Neural crest cell (in vitro differentiated cells): ENCODE data around the gene TMEM108. TPM values are rescaled to one million over a fixed set of nuclear protein-coding genes. Genes with fewer than 3 reads are reported as not detected.

Source experiments
- DNase-seq: peaks from one replicate; pipeline ENCODE4 v3.0.0; 2021; ENCODE audit warnings: low read depth, mixed read lengths, low spot score
- H3K27ac Mint-ChIP-seq: one replicate; pipeline ENCODE4 v1.8.0; 2021; ENCODE audit warnings: mild to moderate bottlenecking, mixed read lengths; ENCODE audit not compliant: unreplicated experiment
- H3K27me3 Mint-ChIP-seq: 2 replicates; pipeline ENCODE4 v1.8.0; 2021; ENCODE audit warnings: low read depth, mild to moderate bottlenecking, mixed read lengths
- H3K36me3 Mint-ChIP-seq: 2 replicates; pipeline ENCODE4 v1.8.0; 2021; ENCODE audit warnings: low read depth, mild to moderate bottlenecking, mixed read lengths
- H3K4me1 Mint-ChIP-seq: 2 replicates; pipeline ENCODE4 v1.8.0; 2021; ENCODE audit warnings: mixed read lengths
- H3K4me3 Mint-ChIP-seq: one replicate; pipeline ENCODE4 v1.8.0; 2021; ENCODE audit warnings: mild to moderate bottlenecking, mixed read lengths
- H3K9me3 Mint-ChIP-seq: 2 replicates; pipeline ENCODE4 v1.8.0; 2021; ENCODE audit warnings: mixed read lengths
- total RNA-seq: library from RNA; stranded (reverse); gene quantifications from 2 replicates; pipeline ENCODE4 v1.2.1, GENCODE V29; 2021
- TF ChIP-seq, protein P1 (sequence below): fragments of 200-600 bp; sonication (generic); conservative IDR thresholded peaks from 2 replicates; pipeline ENCODE4 v1.5.0; 2021; ENCODE audit warnings: antibody characterized with exemption, mild to moderate bottlenecking

TMEM108 gene
- total RNA-seq, 1 donor from 2014 or later: 5.8 TPM

DNA sequence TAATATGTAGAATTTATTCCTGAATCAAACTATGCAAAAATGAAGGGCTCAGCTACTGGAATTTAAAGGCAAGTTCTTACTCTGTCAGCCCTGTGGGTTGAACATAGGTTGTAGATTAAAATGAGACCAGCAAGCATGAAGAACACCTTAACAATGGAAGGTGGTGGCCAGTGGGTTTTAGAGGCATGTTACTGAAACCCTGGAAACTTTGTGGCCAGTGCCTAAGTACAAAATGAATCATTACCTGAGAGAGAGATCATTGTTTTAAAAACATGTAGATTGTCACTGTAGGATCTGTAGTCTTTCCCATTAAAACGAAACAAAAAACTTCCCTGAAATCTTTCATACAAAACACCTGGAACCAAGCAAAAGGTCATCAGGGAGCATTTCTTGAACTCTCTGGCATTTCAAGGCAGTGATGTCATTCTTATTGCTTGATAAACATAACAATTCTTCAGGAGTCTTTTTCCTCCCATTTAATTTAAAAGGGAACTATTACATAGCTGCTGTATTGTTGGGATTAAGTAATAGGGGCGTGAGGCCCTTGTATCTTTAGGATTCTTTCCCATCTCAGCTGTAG lies 51.8 kb downstream of the TMEM108 start:
- H3K36me3 Mint-ChIP-seq: no peaks in the 10 kb centered on the region
- H3K9me3 Mint-ChIP-seq: peaks cover 4% of the 10 kb centered on the region
- DNase-seq: no peak
- H3K4me1 Mint-ChIP-seq: no peaks in the 10 kb centered on the region
- TF ChIP-seq, protein P1, sequence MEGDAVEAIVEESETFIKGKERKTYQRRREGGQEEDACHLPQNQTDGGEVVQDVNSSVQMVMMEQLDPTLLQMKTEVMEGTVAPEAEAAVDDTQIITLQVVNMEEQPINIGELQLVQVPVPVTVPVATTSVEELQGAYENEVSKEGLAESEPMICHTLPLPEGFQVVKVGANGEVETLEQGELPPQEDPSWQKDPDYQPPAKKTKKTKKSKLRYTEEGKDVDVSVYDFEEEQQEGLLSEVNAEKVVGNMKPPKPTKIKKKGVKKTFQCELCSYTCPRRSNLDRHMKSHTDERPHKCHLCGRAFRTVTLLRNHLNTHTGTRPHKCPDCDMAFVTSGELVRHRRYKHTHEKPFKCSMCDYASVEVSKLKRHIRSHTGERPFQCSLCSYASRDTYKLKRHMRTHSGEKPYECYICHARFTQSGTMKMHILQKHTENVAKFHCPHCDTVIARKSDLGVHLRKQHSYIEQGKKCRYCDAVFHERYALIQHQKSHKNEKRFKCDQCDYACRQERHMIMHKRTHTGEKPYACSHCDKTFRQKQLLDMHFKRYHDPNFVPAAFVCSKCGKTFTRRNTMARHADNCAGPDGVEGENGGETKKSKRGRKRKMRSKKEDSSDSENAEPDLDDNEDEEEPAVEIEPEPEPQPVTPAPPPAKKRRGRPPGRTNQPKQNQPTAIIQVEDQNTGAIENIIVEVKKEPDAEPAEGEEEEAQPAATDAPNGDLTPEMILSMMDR: no peak
- H3K27me3 Mint-ChIP-seq: no peaks in the 10 kb centered on the region
- no peak overlapping the region for H3K27ac Mint-ChIP-seq
- no peak overlapping the region for H3K4me3 Mint-ChIP-seq

DNA sequence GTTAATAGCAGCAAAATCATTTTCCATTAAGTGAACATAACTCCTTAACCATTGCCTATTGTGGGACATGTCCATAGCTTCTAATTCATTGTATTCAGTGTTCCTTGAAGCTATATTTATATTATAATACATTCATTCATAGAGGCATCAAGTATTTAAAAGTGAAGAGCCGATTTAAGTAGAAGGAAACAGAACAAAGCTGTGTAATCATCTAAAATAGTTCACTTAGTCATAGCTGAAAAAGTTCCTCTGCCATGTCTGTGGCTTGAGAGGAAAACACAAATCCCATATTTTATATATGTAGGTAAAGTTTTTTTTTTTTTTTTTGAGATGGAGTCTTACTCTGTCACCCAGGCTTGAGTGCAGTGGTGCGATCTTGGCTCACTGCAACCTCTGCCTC lies 54.5 kb downstream of the TMEM108 start:
- Mint-ChIP-seq H3K27ac (no peak overlapping the region), H3K27me3 (no peaks in the 10 kb centered on the region), H3K36me3 (no peaks in the 10 kb centered on the region), H3K9me3 (peaks cover 4% of the 10 kb centered on the region), H3K4me3 (no peak overlapping the region), H3K4me1 (no peaks in the 10 kb centered on the region)
- DNase-seq: no peak
- TF ChIP-seq, protein P1: no peak

DNA sequence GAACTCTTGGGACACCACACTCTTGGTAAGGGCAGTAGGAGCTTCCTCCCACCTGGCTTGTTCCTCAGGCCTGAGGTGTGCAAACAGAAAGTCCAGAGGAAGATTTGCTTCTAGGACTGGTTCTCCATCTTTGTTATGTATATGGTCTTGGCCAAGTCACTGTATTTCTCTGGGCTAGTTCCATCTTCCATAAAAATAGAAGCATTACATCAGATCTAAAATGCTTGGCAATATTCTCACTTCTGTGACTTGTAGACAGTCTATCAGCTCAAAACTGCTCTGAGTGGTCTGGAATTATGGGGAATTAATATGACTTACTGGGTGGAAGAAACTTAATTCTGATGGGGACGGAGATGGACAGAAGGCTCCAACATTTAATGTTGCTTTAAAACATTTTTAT lies 55.2 kb downstream of the TMEM108 start:
- H3K27ac Mint-ChIP-seq: no peak overlapping the region
- TF ChIP-seq, protein P1: no peak
- peaks cover 4% of the 10 kb centered on the region for H3K9me3 Mint-ChIP-seq
- DNase-seq: no peak
- H3K36me3 Mint-ChIP-seq: no peaks in the 10 kb centered on the region
- no peaks in the 10 kb centered on the region for H3K27me3 Mint-ChIP-seq
- no peaks in the 10 kb centered on the region for H3K4me1 Mint-ChIP-seq
- no peak overlapping the region for H3K4me3 Mint-ChIP-seq

DNA sequence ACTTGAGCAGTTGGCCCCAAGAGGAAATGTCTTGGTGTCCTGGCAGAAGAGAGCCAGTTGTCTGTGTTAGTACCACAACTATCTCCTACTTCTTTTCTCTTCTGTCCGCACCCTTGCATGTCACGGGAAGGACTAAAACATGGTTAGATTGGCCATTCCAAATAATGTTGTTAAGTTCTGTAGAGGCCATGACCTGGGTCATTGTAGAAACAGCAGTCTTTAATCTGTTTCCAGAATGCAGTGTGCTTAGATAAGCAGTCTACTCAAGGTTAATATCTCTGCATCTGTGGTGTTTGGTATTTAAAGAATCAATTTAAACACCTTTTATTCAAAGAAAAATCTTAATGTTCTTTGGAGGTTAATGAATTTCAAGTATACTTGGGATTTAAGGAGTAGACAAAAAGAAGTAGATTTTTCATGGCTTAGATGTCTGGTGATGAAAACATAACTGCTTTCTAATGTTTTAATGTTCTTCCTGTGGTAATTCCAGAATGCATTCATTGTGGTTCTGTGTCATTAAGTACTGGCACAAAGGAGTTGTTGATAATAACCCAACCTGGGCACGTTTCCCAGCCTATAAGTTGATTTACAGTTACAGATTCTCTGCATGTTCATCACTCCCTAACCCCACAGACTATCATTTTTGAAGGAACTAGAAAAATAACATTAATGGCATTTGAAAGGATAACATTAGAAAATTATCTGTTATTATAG lies 58.9 kb downstream of the TMEM108 start:
- H3K4me3 Mint-ChIP-seq: no peak overlapping the region

DNA sequence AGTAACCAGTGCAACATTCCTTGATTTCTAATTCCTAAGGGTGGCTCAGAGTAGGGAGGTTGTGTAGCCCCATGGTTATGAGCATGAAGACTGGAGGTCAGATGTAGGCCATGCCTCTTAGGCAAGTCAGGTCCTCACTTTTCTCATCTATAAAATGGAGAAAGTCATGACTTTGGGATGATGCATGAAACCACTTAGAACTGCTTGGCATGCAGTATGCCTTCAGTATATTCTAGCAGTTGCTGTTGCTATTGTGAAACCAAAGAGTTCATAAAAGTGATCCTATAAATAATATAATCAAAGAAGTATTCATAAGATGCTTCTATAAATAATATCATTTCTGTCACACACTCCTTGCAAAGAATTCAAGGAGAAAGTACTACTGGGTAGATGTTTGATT lies 65.5 kb downstream of the TMEM108 start:
- Mint-ChIP-seq H3K4me1 (no peaks in the 10 kb centered on the region), H3K4me3 (no peak overlapping the region), H3K36me3 (no peaks in the 10 kb centered on the region), H3K9me3 (peaks cover 5% of the 10 kb centered on the region), H3K27ac (no peak overlapping the region), H3K27me3 (no peaks in the 10 kb centered on the region)
- TF ChIP-seq, protein P1: no peak
- DNase-seq: no peak

More for the DNA sequence above, 58.9 kb downstream of the TMEM108 start:
- Mint-ChIP-seq H3K9me3 (peaks cover 9% of the 10 kb centered on the region), H3K27ac (no peak overlapping the region), H3K36me3 (no peaks in the 10 kb centered on the region), H3K27me3 (no peaks in the 10 kb centered on the region), H3K4me1 (no peaks in the 10 kb centered on the region)
- DNase-seq: no peak
- TF ChIP-seq, protein P1: no peak
